GM20431 (cell line): ENCODE data around the gene PTTG1IP.

Experiments used
- in situ Hi-C: fragments of 300-500 bp; cut with MseI, MboI; formaldehyde crosslinking; loops from one replicate; pipeline ENCODE4 v1.15.0; 2020; ENCODE audit warnings: low sequenced_read_pairs; ENCODE audit not compliant: unreplicated experiment

The PTTG1IP gene

GRCh38 chr21:44869781-44870747 is 3.4 kb downstream of the PTTG1IP start:
- in situ Hi-C loops = no loop called here

GRCh38 chr21:44868707-44869106 is 4.8 kb downstream of the PTTG1IP start:
- in situ Hi-C loops = no loop called here

GRCh38 chr21:44867999-44868700 is 5.3 kb downstream of the PTTG1IP start:
- in situ Hi-C loops = no loop called here

GRCh38 chr21:44867464-44867863 is 6.0 kb downstream of the PTTG1IP start:
- in situ Hi-C loops = no loop called here

GRCh38 chr21:44866780-44867179 is 6.7 kb downstream of the PTTG1IP start:
- in situ Hi-C loops = no loop called here

- in situ Hi-C loops = no loop called here
These were observed 7.8 kb downstream of the PTTG1IP start for GRCh38 chr21:44865561-44866280.

GRCh38 chr21:44862869-44863685 is 10.4 kb downstream of the PTTG1IP start:
- in situ Hi-C loops = no loop called here

- in situ Hi-C loops = no loop called here
These were observed 14.7 kb downstream of the PTTG1IP start for GRCh38 chr21:44858791-44859190.

- in situ Hi-C loops = no loop called here
These were observed 15.2 kb downstream of the PTTG1IP start for GRCh38 chr21:44858291-44858690.

- in situ Hi-C loops = no loop called here
These were observed 16.2 kb downstream of the PTTG1IP start for GRCh38 chr21:44857127-44857892.

- in situ Hi-C loops = no loop called here
These were observed 17.4 kb downstream of the PTTG1IP start for GRCh38 chr21:44856131-44856530.

- in situ Hi-C loops = no loop called here
These were observed 17.9 kb downstream of the PTTG1IP start for GRCh38 chr21:44855572-44855971.

- in situ Hi-C loops = no loop called here
These were observed 18.6 kb downstream of the PTTG1IP start for GRCh38 chr21:44854664-44855446.

- in situ Hi-C loops = no loop called here
These were observed 19.2 kb downstream of the PTTG1IP start for GRCh38 chr21:44854391-44854663.

GRCh38 chr21:44853601-44854390 is 19.7 kb downstream of the PTTG1IP start:
- in situ Hi-C loops = no loop called here

- in situ Hi-C loops = no loop called here
These were observed 22.4 kb downstream of the PTTG1IP start for GRCh38 chr21:44850905-44851657.

- in situ Hi-C loops = no loop called here
These were observed 23.2 kb downstream of the PTTG1IP start for GRCh38 chr21:44850208-44850800.
